GM12878 (cell line): ENCODE measurements around the gene ALX1. TPM values are rescaled to one million over a fixed set of nuclear protein-coding genes. Genes with fewer than 3 reads are reported as not detected.

Experiments
- ATAC-seq: fragments of 200-7000 bp; cut with Tn5 transposase; 3 replicates; pipeline ENCODE4 v1.9.1; 2020; ENCODE audit warnings: mild to moderate bottlenecking, moderate library complexity
- BruUV-seq: library from RNA; stranded (reverse); fragments of 400-500 nt; replicated peaks from 2 replicates; lab custom pipeline; 2021; lab: Mats Ljungman, UMichigan
- CTCF ChIA-PET: fragments of 300-600 bp; sonication (Branson Sonifier 250); formaldehyde crosslinking; extraction: SDS; loops from one replicate; lab custom pipeline; 2021; ENCODE audit warnings: inconsistent platforms; lab: Yijun Ruan, JAX
- POLR2A ChIA-PET: fragments of 350-600 bp; formaldehyde crosslinking; extraction: SDS; loops from one replicate; lab custom pipeline; 2021; ENCODE audit warnings: inconsistent platforms; lab: Charles Lee
- RAD21 ChIA-PET: fragments of 300-600 bp; sonication (Branson Sonifier 250); formaldehyde crosslinking; loops from one replicate; lab custom pipeline; 2023; ENCODE audit warnings: antibody characterized with exemption; ENCODE audit not compliant: unreplicated experiment; lab: Charles Lee
- SMC1A ChIA-PET: fragments of 300-600 bp; sonication (Branson Sonifier 250); formaldehyde crosslinking; loops from one replicate; lab custom pipeline; 2023; ENCODE audit not compliant: unreplicated experiment, uncharacterized antibody; lab: Charles Lee
- DNase-seq: peaks from one replicate; pipeline ENCODE4 v3.0.0-alpha.2; 2011; ENCODE audit warnings: low read depth, low spot score
- FAIRE-seq: peaks from 3 replicates; lab custom pipeline; 2011; peaks lifted over from hg19 to GRCh38; lab: Jason Lieb, UNC
- H2AFZ ChIP-seq: 2 replicates; pipeline ENCODE4 v1.6.0; 2011; ENCODE audit warnings: low read depth, low read length, control low read depth; ENCODE audit not compliant: control insufficient read depth
- H3K27ac ChIP-seq: 2 replicates; pipeline ENCODE4 v1.5.1; 2011; ENCODE audit warnings: control low read depth; ENCODE audit not compliant: control insufficient read depth, insufficient read depth
- H3K27me3 ChIP-seq, 2 experiments: replicated peaks in 1 of 2; 2 replicates each; pipeline versions ENCODE4 v1.6.0 to v1.6.1; 2011; ENCODE audit warnings: low read length in 1 of 2; ENCODE audit not compliant: control insufficient read depth in 2 of 2, insufficient read depth in 2 of 2
- H3K36me3 ChIP-seq, 2 experiments: 2 replicates each; pipeline ENCODE4 v1.5.1; 2011; ENCODE audit warnings: low read length in 1 of 2; ENCODE audit not compliant: control insufficient read depth in 2 of 2, insufficient read depth in 2 of 2
- H3K4me1 ChIP-seq: 2 replicates; pipeline ENCODE4 v1.6.1; 2011; ENCODE audit warnings: mild to moderate bottlenecking, low read length, moderate library complexity, mixed read lengths; ENCODE audit not compliant: control insufficient read depth, insufficient read depth
- H3K4me2 ChIP-seq: 2 replicates; pipeline ENCODE4 v1.6.0; 2011; ENCODE audit warnings: control low read depth; ENCODE audit not compliant: control insufficient read depth, insufficient read depth
- H3K4me3 ChIP-seq: fragments of 200-600 bp; sonication (generic); 2 replicates; pipeline ENCODE4 v1.5.1; 2016
- H3K79me2 ChIP-seq: 2 replicates; pipeline ENCODE4 v1.6.0; 2011; ENCODE audit warnings: low read length; ENCODE audit not compliant: control insufficient read depth, insufficient read depth
- H3K9ac ChIP-seq: 2 replicates; pipeline ENCODE4 v1.8.0; 2011; ENCODE audit warnings: low read length, control low read depth, mixed read lengths; ENCODE audit not compliant: control insufficient read depth, insufficient read depth
- H3K9me3 ChIP-seq: replicated peaks from 3 replicates; pipeline ENCODE4 v1.5.1; 2011; ENCODE audit warnings: mild to moderate bottlenecking, low read length; ENCODE audit not compliant: control insufficient read depth, insufficient read depth
- H4K20me1 ChIP-seq: 2 replicates; pipeline ENCODE4 v1.6.0; 2011; ENCODE audit not compliant: control insufficient read depth, insufficient read depth
- CBFB ChIP-seq: IDR thresholded peaks from 2 replicates; pipeline ENCODE4 v1.6.1; 2016; ENCODE audit warnings: antibody characterized with exemption, low read depth
- ESRRA ChIP-seq: IDR thresholded peaks from 2 replicates; pipeline ENCODE4 v1.6.1; 2012; ENCODE audit warnings: mild to moderate bottlenecking, low read length, improper control_type of control experiment
- ETV6 ChIP-seq, 2 experiments: fragments of 450-650 bp in 1 of 2; IDR thresholded peaks in 1 of 2; conservative IDR thresholded peaks in 1 of 2; 2 replicates each; pipeline ENCODE4 v1.6.1; 2014; ENCODE audit warnings: antibody characterized with exemption in 1 of 2, borderline replicate concordance in 1 of 2, low read depth in 1 of 2, mild to moderate bottlenecking in 1 of 2, moderate library complexity in 1 of 2
- IRF4 ChIP-seq: IDR thresholded peaks from 2 replicates; pipeline ENCODE4 v1.6.1; 2011; ENCODE audit warnings: low read depth, low read length
- JUND ChIP-seq: IDR thresholded peaks from 2 replicates; pipeline ENCODE4 v1.6.1; 2012; ENCODE audit warnings: low read depth, mild to moderate bottlenecking, low read length, improper control_type of control experiment, moderate library complexity
- POU2F2 ChIP-seq: IDR thresholded peaks from 3 replicates; pipeline ENCODE4 v1.6.1; 2011; ENCODE audit warnings: low read depth, mild to moderate bottlenecking, low read length, borderline replicate concordance
- TAF1 ChIP-seq: IDR thresholded peaks from 2 replicates; pipeline ENCODE4 v1.6.1; 2011; ENCODE audit warnings: mild to moderate bottlenecking, low read depth, low read length, borderline replicate concordance
- TCF3 ChIP-seq: IDR thresholded peaks from 2 replicates; pipeline ENCODE4 v1.6.1; 2012; ENCODE audit warnings: low read depth, mild to moderate bottlenecking, low read length, borderline replicate concordance; ENCODE audit not compliant: insufficient read depth
- WGBS: methylation state at CpG from one replicate; pipeline ENCODE4 v1.1.6; 2016; ENCODE audit warnings: low lambda C conversion rate; ENCODE audit not compliant: insufficient replicate concordance, insufficient coverage; ENCODE audit errors: missing lambda C conversion rate; 5-methylcytosine and 5-hydroxymethylcytosine counted together
- in situ Hi-C: fragments of 300-500 bp; cut with MboI; formaldehyde crosslinking; loops from 9 replicates; pipeline ENCODE4 v1.14.3; 2018; ENCODE audit warnings: mixed read lengths
- intact Hi-C: fragments of 100-400 bp; cut with micrococcal nuclease; formaldehyde crosslinking; loops from one replicate; pipeline ENCODE4 v1.14.2; 2022; ENCODE audit not compliant: unreplicated experiment
- polyA plus RNA-seq, 11 experiments: library from polyadenylated mRNA; depleted of rRNA in 4 of 11; unstranded in 6 of 11; stranded (reverse) in 5 of 11; fragments of >200 nt; fragmentation: Nextera tagmentation in 4 of 11; fragmentation: Illumina TruSeq in 1 of 11; extraction: Ambion mirVana in 4 of 11; extraction: Trizol in 1 of 11; gene quantifications; 1 replicate in 1 of 11; 2 replicates in 10 of 11; pipeline versions ENCODE4 v1.2.1 to v1.2.3, GENCODE V29; 2011 to 2016; ENCODE audit warnings: inconsistent platforms in 2 of 11, missing spikeins in 2 of 11, low read depth in 1 of 11
- total RNA-seq, 4 experiments: library from RNA; depleted of rRNA in 3 of 4; stranded (reverse); fragments of >200 nt in 3 of 4; fragmentation: Illumina TruSeq in 1 of 4; extraction: Trizol in 1 of 4; gene quantifications; 2 replicates each; pipeline versions ENCODE4 v1.2.1 to v1.2.3, GENCODE V29; 2013 to 2021
- TF ChIP-seq, protein P1 (sequence below): fragments of 450-650 bp; IDR thresholded peaks from 2 replicates; pipeline ENCODE4 v1.6.1; 2017; ENCODE audit warnings: mild to moderate bottlenecking, moderate library complexity
- TF ChIP-seq, protein P2 (sequence below), 3 experiments: IDR thresholded peaks in 2 of 3; conservative IDR thresholded peaks in 1 of 3; 2 replicates each; pipeline ENCODE4 v1.5.1; 2011; ENCODE audit warnings: low read depth in 3 of 3, low read length in 3 of 3, mild to moderate bottlenecking in 3 of 3, control low read depth in 2 of 3, moderate library complexity in 2 of 3, inconsistent platforms in 1 of 3, mixed read lengths in 1 of 3; ENCODE audit not compliant: control insufficient read depth in 2 of 3, insufficient read depth in 1 of 3; ENCODE audit errors: extremely low read depth in 1 of 3

ALX1 gene
- total and polyA plus RNA-seq, 10 of the 15 experiments (the other 5 are each of a cell fraction or from before 2014, with no cell fraction given), result 0.06 TPM; not detected in 9

DNA sequence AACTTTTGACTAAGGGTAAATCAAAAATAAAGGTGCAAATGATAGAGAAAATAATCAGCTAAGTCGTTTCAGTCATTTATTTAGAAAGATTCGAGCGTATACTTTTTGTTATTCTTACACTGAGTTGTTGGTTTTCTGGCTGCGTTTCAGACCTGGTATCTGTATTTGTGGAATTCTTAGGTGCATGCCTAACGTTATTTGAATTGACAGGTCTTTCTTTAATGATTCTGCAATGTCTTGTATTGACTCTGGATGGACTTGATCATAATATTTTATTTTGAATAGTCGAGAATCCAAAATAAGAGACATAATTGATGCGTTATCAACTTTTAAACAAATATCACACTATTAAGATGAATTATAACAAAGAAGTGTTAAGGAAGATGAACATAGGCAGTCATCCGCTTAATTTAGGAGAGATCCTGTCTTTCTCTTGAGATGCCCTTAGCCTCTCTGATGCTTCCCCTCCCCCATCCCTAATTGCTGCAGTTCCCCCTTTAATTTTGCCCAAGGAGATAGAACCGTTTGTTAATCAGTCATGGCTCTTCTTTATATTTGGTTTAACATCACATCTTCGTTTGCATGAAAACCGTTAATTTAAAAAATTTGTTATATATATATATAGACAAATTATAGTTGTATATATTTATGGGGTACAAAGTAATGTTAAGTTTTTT lies 1.8 kb downstream of the ALX1 start:
- FAIRE-seq, result no peak
- Histone ChIP-seq H3K4me3 (no peak overlapping the region), H3K4me2 (no peak overlapping the region), H4K20me1 (no peaks in the 10 kb centered on the region), H3K9ac (no peak overlapping the region), H3K9me3 (no peaks in the 10 kb centered on the region), H3K36me3 (no peaks in the 10 kb centered on the region), H3K4me1 (no peaks in the 10 kb centered on the region), H3K79me2 (no peaks in the 10 kb centered on the region), H3K27me3 (peaks cover 0 to 5% of the 10 kb centered on the region in 2 experiments; a peak in 3 of 4 replicates), H3K27ac (no peak overlapping the region), H2AFZ (no peak overlapping the region)
- intact Hi-C loops, result no loop called here
- WGBS, result 21% methylated on average over 11 of the region's 11 CpGs
- no peak for DNase-seq
- no TSS peak for BruUV-seq
- TF ChIP-seq POU2F2 (no peak), ETV6 (conservative IDR thresholded peaks at IDR 0.05 in 1 of 2, IDR thresholded peaks at IDR 0.05 in 1 of 2; ENCODE audit: borderline replicate concordance in 1 of 2, low read depth in 1 of 2) (no peak), ESRRA (no peak), TAF1 (no peak), IRF4 (no peak), TCF3 (no peak), CBFB (no peak), JUND (no peak)
- TF ChIP-seq, protein P1, sequence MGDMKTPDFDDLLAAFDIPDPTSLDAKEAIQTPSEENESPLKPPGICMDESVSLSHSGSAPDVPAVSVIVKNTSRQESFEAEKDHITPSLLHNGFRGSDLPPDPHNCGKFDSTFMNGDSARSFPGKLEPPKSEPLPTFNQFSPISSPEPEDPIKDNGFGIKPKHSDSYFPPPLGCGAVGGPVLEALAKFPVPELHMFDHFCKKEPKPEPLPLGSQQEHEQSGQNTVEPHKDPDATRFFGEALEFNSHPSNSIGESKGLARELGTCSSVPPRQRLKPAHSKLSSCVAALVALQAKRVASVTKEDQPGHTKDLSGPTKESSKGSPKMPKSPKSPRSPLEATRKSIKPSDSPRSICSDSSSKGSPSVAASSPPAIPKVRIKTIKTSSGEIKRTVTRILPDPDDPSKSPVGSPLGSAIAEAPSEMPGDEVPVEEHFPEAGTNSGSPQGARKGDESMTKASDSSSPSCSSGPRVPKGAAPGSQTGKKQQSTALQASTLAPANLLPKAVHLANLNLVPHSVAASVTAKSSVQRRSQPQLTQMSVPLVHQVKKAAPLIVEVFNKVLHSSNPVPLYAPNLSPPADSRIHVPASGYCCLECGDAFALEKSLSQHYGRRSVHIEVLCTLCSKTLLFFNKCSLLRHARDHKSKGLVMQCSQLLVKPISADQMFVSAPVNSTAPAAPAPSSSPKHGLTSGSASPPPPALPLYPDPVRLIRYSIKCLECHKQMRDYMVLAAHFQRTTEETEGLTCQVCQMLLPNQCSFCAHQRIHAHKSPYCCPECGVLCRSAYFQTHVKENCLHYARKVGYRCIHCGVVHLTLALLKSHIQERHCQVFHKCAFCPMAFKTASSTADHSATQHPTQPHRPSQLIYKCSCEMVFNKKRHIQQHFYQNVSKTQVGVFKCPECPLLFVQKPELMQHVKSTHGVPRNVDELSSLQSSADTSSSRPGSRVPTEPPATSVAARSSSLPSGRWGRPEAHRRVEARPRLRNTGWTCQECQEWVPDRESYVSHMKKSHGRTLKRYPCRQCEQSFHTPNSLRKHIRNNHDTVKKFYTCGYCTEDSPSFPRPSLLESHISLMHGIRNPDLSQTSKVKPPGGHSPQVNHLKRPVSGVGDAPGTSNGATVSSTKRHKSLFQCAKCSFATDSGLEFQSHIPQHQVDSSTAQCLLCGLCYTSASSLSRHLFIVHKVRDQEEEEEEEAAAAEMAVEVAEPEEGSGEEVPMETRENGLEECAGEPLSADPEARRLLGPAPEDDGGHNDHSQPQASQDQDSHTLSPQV, result no peak
- TF ChIP-seq, protein P2, sequence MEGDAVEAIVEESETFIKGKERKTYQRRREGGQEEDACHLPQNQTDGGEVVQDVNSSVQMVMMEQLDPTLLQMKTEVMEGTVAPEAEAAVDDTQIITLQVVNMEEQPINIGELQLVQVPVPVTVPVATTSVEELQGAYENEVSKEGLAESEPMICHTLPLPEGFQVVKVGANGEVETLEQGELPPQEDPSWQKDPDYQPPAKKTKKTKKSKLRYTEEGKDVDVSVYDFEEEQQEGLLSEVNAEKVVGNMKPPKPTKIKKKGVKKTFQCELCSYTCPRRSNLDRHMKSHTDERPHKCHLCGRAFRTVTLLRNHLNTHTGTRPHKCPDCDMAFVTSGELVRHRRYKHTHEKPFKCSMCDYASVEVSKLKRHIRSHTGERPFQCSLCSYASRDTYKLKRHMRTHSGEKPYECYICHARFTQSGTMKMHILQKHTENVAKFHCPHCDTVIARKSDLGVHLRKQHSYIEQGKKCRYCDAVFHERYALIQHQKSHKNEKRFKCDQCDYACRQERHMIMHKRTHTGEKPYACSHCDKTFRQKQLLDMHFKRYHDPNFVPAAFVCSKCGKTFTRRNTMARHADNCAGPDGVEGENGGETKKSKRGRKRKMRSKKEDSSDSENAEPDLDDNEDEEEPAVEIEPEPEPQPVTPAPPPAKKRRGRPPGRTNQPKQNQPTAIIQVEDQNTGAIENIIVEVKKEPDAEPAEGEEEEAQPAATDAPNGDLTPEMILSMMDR (IDR thresholded peaks at IDR 0.05 in 2 of 3, conservative IDR thresholded peaks at IDR 0.05 in 1 of 3; ENCODE audit: control insufficient read depth in 2 of 3, extremely low read depth in 1 of 3, insufficient read depth in 1 of 3, low read depth in 3 of 3, low read length in 3 of 3), result no peak
- RAD21 ChIA-PET, result no interaction called here
- POLR2A ChIA-PET, result no interaction called here
- in situ Hi-C loops, result no loop called here
- SMC1A ChIA-PET, result interaction anchor here (0.9 kb wide), 1 partner anchor 80 kb away, joined by 3 read pairs; no protein-coding TSS in a partner anchor
- CTCF ChIA-PET, result no interaction called here
- ATAC-seq, result no peak
